ENCODE data around the gene IL17RC.

GRCh38 chr3:9915254-9916141 is 1.4 kb upstream of the IL17RC start:
- no peak; the same call in 1 of the 2 replicates for TF ChIP-seq CTCF (IDR thresholded peaks at IDR 0.05)
- TF ChIP-seq TCF7L2 (IDR thresholded peaks at IDR 0.05; ENCODE audit: low read depth, low read length), result no peak
- no peak for TF ChIP-seq POLR2AphosphoS5 (IDR thresholded peaks at IDR 0.05; ENCODE audit: low read depth, low read length)

All from Panc1 (cell line).